ENCODE results near the gene C1orf198.

GRCh38 chr1:230790026-230790425, 78.3 kb downstream of the C1orf198 start:
- TF ChIP-seq CTCF (IDR thresholded peaks at IDR 0.05; ENCODE audit: low read depth, low read length) (no peak), POLR2A (IDR thresholded peaks at IDR 0.05; ENCODE audit: extremely low read depth, insufficient read length) (no peak), MYC (IDR thresholded peaks at IDR 0.05; ENCODE audit: low read depth, low read length) (no peak), MAX (IDR thresholded peaks at IDR 0.05; ENCODE audit: low read depth, low read length) (no peak)

Data from NB4 (cell line).